ENCODE measurements around the gene KCNH6.

DNA sequence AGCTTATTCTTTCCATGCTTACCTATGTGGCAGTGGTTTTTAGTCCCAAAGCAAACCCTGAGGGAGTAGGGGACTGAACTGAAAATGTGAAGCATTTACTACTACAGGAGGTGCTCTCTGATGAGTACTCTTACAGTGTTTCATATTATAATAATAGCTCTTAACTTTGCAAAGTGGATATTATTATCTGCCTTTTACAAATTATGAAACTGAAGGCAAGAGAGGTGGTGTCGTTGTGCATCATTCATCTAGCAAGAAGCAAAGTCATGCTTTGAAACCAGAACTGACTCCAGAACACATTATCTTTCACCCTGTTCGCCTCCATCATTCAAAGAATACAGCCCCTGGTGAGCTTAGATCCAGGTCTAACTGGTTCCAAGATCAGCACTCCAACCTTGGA lies 8.2 kb upstream of the KCNH6 start:
- TF ChIP-seq, protein P1, sequence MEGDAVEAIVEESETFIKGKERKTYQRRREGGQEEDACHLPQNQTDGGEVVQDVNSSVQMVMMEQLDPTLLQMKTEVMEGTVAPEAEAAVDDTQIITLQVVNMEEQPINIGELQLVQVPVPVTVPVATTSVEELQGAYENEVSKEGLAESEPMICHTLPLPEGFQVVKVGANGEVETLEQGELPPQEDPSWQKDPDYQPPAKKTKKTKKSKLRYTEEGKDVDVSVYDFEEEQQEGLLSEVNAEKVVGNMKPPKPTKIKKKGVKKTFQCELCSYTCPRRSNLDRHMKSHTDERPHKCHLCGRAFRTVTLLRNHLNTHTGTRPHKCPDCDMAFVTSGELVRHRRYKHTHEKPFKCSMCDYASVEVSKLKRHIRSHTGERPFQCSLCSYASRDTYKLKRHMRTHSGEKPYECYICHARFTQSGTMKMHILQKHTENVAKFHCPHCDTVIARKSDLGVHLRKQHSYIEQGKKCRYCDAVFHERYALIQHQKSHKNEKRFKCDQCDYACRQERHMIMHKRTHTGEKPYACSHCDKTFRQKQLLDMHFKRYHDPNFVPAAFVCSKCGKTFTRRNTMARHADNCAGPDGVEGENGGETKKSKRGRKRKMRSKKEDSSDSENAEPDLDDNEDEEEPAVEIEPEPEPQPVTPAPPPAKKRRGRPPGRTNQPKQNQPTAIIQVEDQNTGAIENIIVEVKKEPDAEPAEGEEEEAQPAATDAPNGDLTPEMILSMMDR (IDR thresholded peaks at IDR 0.05; ENCODE audit: insufficient read depth, low read length) = no peak
- no peak for TF ChIP-seq POLR2AphosphoS5 (IDR thresholded peaks at IDR 0.05; ENCODE audit: low read depth)
- TF ChIP-seq, protein P2, sequence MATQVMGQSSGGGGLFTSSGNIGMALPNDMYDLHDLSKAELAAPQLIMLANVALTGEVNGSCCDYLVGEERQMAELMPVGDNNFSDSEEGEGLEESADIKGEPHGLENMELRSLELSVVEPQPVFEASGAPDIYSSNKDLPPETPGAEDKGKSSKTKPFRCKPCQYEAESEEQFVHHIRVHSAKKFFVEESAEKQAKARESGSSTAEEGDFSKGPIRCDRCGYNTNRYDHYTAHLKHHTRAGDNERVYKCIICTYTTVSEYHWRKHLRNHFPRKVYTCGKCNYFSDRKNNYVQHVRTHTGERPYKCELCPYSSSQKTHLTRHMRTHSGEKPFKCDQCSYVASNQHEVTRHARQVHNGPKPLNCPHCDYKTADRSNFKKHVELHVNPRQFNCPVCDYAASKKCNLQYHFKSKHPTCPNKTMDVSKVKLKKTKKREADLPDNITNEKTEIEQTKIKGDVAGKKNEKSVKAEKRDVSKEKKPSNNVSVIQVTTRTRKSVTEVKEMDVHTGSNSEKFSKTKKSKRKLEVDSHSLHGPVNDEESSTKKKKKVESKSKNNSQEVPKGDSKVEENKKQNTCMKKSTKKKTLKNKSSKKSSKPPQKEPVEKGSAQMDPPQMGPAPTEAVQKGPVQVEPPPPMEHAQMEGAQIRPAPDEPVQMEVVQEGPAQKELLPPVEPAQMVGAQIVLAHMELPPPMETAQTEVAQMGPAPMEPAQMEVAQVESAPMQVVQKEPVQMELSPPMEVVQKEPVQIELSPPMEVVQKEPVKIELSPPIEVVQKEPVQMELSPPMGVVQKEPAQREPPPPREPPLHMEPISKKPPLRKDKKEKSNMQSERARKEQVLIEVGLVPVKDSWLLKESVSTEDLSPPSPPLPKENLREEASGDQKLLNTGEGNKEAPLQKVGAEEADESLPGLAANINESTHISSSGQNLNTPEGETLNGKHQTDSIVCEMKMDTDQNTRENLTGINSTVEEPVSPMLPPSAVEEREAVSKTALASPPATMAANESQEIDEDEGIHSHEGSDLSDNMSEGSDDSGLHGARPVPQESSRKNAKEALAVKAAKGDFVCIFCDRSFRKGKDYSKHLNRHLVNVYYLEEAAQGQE (IDR thresholded peaks at IDR 0.05; ENCODE audit: insufficient replicate concordance, low read depth) = no peak
- no peak for TF ChIP-seq SPI1 (IDR thresholded peaks at IDR 0.05; ENCODE audit: borderline replicate concordance, low read depth)

Measured in HL-60 (cell line).